IMR-90 (cell line): ENCODE measurements around the gene TTC27.
"Not testable (repeated sequence)": the region's sequence is repeated elsewhere in the genome, so short reads cannot be mapped to it uniquely, and the experiment has no call there.

Experiments
- CHD1 ChIP-seq: IDR thresholded peaks from 2 replicates; pipeline ENCODE4 v1.6.1; 2012; ENCODE audit warnings: low read depth, low read length, improper control_type of control experiment
- CTCF ChIP-seq: conservative IDR thresholded peaks from 2 replicates; pipeline ENCODE4 v1.5.1; 2012; ENCODE audit warnings: mild to moderate bottlenecking, low read depth, low read length, improper control_type of control experiment
- MXI1 ChIP-seq: IDR thresholded peaks from 2 replicates; pipeline ENCODE4 v1.6.1; 2012; ENCODE audit warnings: low read depth, mild to moderate bottlenecking, low read length, moderate library complexity, borderline replicate concordance
- POLR2A ChIP-seq: IDR thresholded peaks from 2 replicates; pipeline ENCODE4 v1.6.1; 2012; ENCODE audit warnings: mild to moderate bottlenecking, low read depth, low read length
- RAD21 ChIP-seq: IDR thresholded peaks from 2 replicates; pipeline ENCODE4 v1.6.1; 2012; ENCODE audit warnings: low read length, improper control_type of control experiment

GRCh38 chr2:32754676-32755075 lies 126.8 kb downstream of the TTC27 start:
- not testable (repeated sequence) for TF ChIP-seq CTCF, CHD1, RAD21, MXI1, POLR2A
